Pancreas (tissue), 10 donors: ENCODE data around the gene NDUFA7. TPM values are rescaled to one million over a fixed set of nuclear protein-coding genes. Genes with fewer than 3 reads are reported as not detected.

ENCODE experiments used
- ATAC-seq, 4 donors: fragments of 200-7000 bp; cut with Tn5 transposase; one replicate each; pipeline versions ENCODE4 v1.8.0 to v1.9.1; 2020; ENCODE audit warnings: mild to moderate bottlenecking in 4 of 4, moderate library complexity in 4 of 4
- DNase-seq, 6 donors: peaks; one replicate each; pipeline ENCODE4 v3.0.0-alpha.2; 2020
- FAIRE-seq: peaks from 2 replicates; lab custom pipeline; 2012; peaks lifted over from hg19 to GRCh38; lab: Jason Lieb, UNC
- H3K27ac ChIP-seq, 4 donors: fragments of 200-600 bp; sonication (generic); 1 replicate in 3 of 4; 2 replicates in 1 of 4; pipeline versions ENCODE4 v1.5.0 to v1.8.0; 2020
- H3K27me3 ChIP-seq, 4 donors: fragments of 200-600 bp; one replicate each; pipeline ENCODE4 v1.8.0; 2021
- H3K36me3 ChIP-seq, 3 donors: fragments of 200-600 bp; sonication (generic) in 1 of 3; one replicate each; pipeline versions ENCODE4 v1.5.0 to v1.8.0; 2020 to 2021
- H3K4me1 ChIP-seq, 3 donors: fragments of 200-600 bp; one replicate each; pipeline ENCODE4 v1.8.0; 2021
- H3K4me3 ChIP-seq, 4 donors: fragments of 200-600 bp; sonication (generic) in 2 of 4; one replicate each; pipeline versions ENCODE4 v1.5.0 to v1.8.0; 2020 to 2021
- H3K9me3 ChIP-seq, 4 donors: fragments of 200-600 bp; one replicate each; pipeline ENCODE4 v1.8.0; 2021
- WGBS, 2 donors: extraction: QIAGEN DNeasy Blood & Tissue Kit; methylation state at CpG; one replicate each; pipeline ENCODE4 v1.1.7; 2013; 5-methylcytosine and 5-hydroxymethylcytosine counted together
- intact Hi-C, 3 donors: fragments of 100-400 bp; cut with DNase I; formaldehyde crosslinking; loops; one replicate each; pipeline versions ENCODE4 v1.11.1 to v1.14.2; 2022
- polyA plus RNA-seq, 2 donors: library from polyadenylated mRNA; stranded (reverse); fragments of 200-250 nt; gene quantifications; one replicate each; pipeline ENCODE4 v1.2.3, GENCODE V29; 2013
- total RNA-seq, 6 donors: library from RNA; stranded (reverse); fragmentation: NEBNext Ultra II Directional in 4 of 6; extraction: Animal tissue kit (Norgen Biotek cat#: 25700) in 4 of 6; gene quantifications; one replicate each; pipeline versions ENCODE4 v1.2.1 to v1.2.4, GENCODE V29; 2021 to 2023
- TF ChIP-seq, protein P1 (sequence below), 4 donors: fragments of 200-600 bp; sonication (generic) in 3 of 4; IDR thresholded peaks; one replicate each; pipeline versions ENCODE4 v1.5.0 to v1.8.0; 2021; ENCODE audit warnings: antibody characterized with exemption in 4 of 4
- donor health status: healthy with polysubstance abuse.
- donor health status: DM: no; HTN: no; CAD: no; lungs with moderate emphysema.
- donor health status: DM: no; HTN: no; CAD: no.
- donor health status: control.
- donor health status: control.
- donor health status: Bipolar disorder and iron deficiency.
- donor health status: DM: yes; HTN: yes; CAD: no.
- donor health status: DM: no; HTN: no; CAD: no.
- donor health status: DM: no; HTN: no; CAD: no.
- donor health status: DM: yes; HTN: yes; CAD: no.

Gene NDUFA7
- total and polyA plus RNA-seq, 8 donors, result 7.7 to 81.2 (median 13.4) TPM

DNA sequence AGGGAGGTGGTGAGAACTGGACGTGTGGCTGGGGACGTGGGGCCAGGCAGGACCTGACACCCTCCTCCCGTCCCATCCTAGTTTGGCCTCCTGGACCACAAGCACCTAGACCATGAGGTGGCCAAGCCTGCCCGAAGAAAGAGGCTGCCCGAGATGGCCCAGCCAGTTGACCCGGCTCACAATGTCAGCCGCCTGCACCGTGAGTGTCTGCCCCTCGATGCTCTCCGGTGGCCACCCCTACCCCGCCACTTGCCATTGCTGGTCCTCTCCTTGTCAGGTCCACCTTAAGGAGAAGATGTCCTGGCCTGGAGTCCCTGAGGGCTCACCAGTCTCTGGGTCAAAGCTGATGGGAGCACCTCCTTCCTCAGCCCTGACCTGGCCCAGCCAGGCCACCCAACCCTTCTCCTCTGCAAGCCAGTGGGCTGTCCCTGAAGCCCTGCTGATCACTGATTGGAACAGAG is 45.0 kb upstream of the NDUFA7 start:
- intact Hi-C loops, result no loop called here
- H3K4me1 ChIP-seq, result peaks cover 42% of the 10 kb centered on the region in 3 donors

DNA sequence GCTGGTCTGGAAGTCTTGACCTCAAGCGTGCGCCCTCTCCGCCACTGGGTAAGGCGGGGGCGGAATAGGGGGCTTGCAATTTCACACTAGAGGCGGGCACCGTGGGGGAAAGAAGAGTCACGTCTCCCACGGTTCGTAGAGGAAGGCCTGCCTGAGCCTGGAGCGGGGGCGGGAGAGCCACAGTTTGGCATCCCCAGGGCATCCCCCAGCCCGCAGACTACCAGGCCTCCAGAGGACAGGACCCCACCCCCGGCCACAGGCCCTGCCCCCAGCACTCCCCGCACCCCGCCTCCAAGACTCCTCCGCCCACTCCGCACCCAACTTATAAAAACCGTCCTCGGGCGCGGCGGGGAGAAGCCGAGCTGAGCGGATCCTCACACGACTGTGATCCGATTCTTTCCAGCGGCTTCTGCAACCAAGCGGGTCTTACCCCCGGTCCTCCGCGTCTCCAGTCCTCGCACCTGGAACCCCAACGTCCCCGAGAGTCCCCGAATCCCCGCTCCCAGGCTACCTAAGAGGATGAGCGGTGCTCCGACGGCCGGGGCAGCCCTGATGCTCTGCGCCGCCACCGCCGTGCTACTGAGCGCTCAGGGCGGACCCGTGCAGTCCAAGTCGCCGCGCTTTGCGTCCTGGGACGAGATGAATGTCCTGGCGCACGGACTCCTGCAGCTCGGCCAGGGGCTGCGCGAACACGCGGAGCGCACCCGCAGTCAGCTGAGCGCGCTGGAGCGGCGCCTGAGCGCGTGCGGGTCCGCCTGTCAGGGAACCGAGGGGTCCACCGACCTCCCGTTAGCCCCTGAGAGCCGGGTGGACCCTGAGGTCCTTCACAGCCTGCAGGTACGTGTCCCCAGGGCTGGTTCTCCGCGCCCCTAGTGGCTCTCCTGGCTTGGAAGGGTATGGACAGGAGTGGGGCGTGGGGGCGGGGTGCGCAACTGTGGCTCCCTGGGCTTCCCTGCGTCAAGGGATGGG is 42.9 kb upstream of the NDUFA7 start, which contains the start of gene ANGPTL4:
TSS of gene ANGPTL4 (plus strand) at position 353 of the 969 bp plus-strand sequence. CDS start at position 520, 167 bp downstream.
- ATAC-seq (peak; percentile 25 to 49 (median 38)), DNase-seq (peak in 5 of 6 donors; percentile 74 to 89 (median 79)), FAIRE-seq (no peak)
- Histone ChIP-seq H3K36me3 (peaks cover 0 to 12% (median 0%) of the 10 kb centered on the region in 3 donors), H3K4me3 (peak within 1 kb of the TSS; percentile 18 to 93 (median 46)), H3K27me3 (no peaks in the 10 kb centered on the region), H3K4me1 (peaks cover 29 to 43% (median 42%) of the 10 kb centered on the region in 3 donors), H3K9me3 (no peaks in the 10 kb centered on the region), H3K27ac (peak within 1 kb of the TSS; percentile 11 to 73 (median 40))
- intact Hi-C loops, result no loop called here
- 6% methylated on average over 78 to 81 of the region's 81 CpGs for WGBS, 2 donors
- TF ChIP-seq, protein P1, sequence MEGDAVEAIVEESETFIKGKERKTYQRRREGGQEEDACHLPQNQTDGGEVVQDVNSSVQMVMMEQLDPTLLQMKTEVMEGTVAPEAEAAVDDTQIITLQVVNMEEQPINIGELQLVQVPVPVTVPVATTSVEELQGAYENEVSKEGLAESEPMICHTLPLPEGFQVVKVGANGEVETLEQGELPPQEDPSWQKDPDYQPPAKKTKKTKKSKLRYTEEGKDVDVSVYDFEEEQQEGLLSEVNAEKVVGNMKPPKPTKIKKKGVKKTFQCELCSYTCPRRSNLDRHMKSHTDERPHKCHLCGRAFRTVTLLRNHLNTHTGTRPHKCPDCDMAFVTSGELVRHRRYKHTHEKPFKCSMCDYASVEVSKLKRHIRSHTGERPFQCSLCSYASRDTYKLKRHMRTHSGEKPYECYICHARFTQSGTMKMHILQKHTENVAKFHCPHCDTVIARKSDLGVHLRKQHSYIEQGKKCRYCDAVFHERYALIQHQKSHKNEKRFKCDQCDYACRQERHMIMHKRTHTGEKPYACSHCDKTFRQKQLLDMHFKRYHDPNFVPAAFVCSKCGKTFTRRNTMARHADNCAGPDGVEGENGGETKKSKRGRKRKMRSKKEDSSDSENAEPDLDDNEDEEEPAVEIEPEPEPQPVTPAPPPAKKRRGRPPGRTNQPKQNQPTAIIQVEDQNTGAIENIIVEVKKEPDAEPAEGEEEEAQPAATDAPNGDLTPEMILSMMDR (IDR thresholded peaks at IDR 0.05), result peak in 1 of 4 donors; percentile 12

More for the DNA sequence above, 45.0 kb upstream of the NDUFA7 start:
- H3K27me3 ChIP-seq, result no peaks in the 10 kb centered on the region
- 94 to 95% methylated on average over 11 of the region's 11 CpGs for WGBS, 2 donors
- H3K27ac ChIP-seq, result peak overlapping the region in 3 of 4 donors; percentile 60 to 81 (median 79)
- FAIRE-seq (no peak), DNase-seq (peak in 2 of 6 donors; percentile 65 to 80), ATAC-seq (no peak)
- TF ChIP-seq, protein P1 (IDR thresholded peaks at IDR 0.05), result no peak
- H3K36me3 ChIP-seq, result peaks cover 0 to 22% (median 0%) of the 10 kb centered on the region in 3 donors
- peak overlapping the region in 1 of 4 donors; percentile 93 for H3K4me3 ChIP-seq
- no peaks in the 10 kb centered on the region for H3K9me3 ChIP-seq

DNA sequence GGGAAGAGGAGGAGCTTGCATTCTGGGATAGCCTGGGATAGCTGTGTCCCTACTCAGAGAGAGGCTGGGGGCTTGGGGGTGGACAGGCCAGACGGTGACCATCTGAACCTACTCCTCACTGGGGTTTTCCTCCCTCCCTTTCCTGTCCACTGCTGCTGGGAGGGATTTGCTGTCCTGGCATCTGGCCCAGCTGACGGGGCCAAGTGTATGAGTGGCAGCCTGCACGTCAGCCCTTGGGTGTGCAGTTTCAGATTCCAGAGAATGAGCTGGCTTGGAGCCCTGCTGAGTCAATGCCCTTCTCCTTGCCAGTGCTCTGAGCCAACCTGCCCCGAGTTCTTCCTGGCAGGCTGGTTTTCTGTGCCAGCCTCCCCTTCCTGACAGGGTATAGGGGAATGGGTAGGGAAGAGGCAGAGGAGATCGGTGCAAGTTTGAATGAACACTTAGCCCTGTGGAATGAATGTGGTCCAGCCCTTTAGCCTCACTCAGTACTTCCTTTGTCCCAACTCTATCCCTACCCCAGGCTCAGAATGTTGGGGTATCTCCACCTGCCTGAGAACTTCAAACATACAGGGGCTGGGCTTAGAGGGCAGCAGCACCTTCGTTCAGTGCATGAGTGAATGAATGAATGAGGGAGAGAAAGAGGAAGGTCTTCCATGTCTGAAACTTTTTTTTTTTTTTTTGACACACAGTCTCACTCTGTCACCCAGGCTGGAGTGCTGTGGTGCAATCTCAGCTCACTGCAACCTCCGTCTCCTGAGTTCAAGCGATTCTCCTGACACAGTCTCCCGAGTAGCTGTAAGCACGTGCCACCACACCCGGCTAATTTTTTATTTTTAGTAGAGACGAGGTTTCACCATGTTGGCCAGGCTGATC is 41.0 kb upstream of the NDUFA7 start:
- 17 to 19% methylated on average over 12 of the region's 12 CpGs for WGBS, 2 donors
- ATAC-seq, result peak; percentile 72 to 92 (median 90)
- H3K4me1 ChIP-seq, result peaks cover 18 to 38% (median 27%) of the 10 kb centered on the region in 3 donors
- TF ChIP-seq, protein P1 (IDR thresholded peaks at IDR 0.05), result no peak
- intact Hi-C loops, result no loop called here
- peak; percentile 93 to 99 (median 98) for DNase-seq
- peak overlapping the region; percentile 50 to 83 (median 62) for H3K27ac ChIP-seq
- H3K36me3 ChIP-seq, result no peaks in the 10 kb centered on the region
- H3K9me3 ChIP-seq, result no peaks in the 10 kb centered on the region
- no peak overlapping the region for H3K4me3 ChIP-seq
- H3K27me3 ChIP-seq, result no peaks in the 10 kb centered on the region
- peak; percentile 83 for FAIRE-seq

DNA sequence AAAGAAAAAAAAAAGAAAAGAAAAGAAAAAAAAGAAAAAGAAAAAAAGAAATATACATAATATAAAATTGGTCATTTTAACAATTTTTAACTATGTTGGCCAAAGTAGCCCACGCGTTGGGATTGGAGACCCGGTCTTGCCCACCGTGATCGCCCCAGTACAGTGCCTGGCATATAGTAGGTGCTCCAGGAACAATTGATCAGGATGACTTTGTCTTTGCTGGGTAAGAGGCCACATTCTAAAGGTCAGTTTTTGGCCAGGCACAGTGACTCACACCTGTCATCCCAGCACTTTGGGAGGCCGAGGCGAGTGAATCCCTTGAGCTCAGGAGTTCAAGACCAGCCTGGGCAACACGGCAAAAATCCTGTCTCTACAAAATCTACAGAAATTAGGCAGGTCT is 39.0 kb upstream of the NDUFA7 start:
- no peaks in the 10 kb centered on the region for H3K9me3 ChIP-seq
- DNase-seq (peak in 1 of 6 donors; percentile 12), FAIRE-seq (no peak), ATAC-seq (no peak)
- TF ChIP-seq, protein P1 (IDR thresholded peaks at IDR 0.05), result no peak
- no peaks in the 10 kb centered on the region for H3K27me3 ChIP-seq
- H3K36me3 ChIP-seq, result no peaks in the 10 kb centered on the region
- H3K27ac ChIP-seq, result no peak overlapping the region
- intact Hi-C loops, result no loop called here
- no peak overlapping the region for H3K4me3 ChIP-seq
- WGBS, 2 donors, result 78 to 83% methylated on average over 8 of the region's 8 CpGs
- peaks cover 18 to 33% (median 24%) of the 10 kb centered on the region in 3 donors for H3K4me1 ChIP-seq
